Measurements from ENCODE around the gene RILPL2.
A peak's percentile ranks its signal among the peaks of the same experiment; 100 is the strongest.
"Not testable (repeated sequence)": the region's sequence is repeated elsewhere in the genome, so short reads cannot be mapped to it uniquely, and the experiment has no call there.

Gene RILPL2

DNA sequence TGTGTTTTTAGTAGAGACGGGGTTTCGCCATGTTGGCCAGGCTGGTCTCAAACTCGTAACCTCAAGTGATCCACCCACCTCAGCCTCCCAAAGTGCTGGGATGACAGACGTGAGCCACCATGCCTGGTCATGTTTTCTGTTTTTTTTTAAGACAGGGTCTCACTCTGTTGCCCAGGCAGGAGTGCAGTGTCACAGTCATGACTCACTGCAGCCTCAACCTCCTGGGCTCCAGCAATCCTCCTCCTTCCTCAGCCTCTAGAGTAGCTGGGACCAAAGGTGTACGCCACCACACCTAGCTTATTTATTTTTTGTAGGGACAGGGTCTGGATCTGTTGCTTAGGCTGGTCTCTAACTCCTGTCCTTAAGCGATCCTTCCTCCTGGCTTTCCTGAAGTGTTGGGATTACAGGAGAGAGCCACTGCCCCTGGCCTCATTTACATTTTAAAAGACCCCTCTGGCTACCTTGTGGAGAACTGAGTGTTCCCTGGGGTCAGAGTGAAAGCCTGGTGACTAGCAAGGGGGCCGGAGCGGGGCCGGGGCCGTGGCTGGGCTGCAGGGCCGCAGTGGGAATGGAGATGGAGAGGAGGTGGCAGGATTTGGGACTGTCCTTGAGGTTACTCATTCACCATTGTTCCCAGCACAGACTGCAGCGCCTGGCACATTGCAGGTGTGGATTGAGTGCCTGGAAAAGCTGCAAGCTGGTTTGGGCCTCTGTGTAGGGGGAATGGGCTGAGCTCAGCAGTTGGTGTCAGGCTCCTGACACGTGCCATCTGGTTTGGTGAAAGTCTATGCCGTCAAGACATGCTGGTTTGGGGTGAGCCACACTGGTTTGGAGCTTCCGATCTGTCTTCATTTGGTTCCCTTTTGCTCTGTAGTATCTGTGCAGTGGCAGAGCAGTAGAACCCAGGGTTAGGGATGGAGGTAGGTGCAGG is 34.5 kb downstream of the RILPL2 start:
- no peak for DNase-seq

DNA sequence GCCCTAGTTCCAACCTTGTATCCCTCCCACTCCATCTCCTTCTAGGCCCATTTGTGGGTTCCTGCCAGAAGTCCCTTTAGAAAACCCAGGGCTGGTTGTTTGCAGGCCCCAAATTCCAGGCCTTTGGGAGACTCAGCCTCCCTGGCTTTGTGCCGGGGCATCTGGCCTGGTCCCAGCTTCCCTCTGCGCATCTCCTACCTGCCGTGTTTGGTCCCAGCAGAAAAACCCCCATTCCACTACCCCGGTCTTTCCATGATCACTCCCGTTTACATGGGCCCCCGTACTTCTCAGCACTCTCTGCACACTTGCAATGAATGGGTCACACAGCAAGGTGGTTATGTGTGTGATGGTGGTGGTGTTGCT is 37.2 kb downstream of the RILPL2 start:
- no peak for DNase-seq

DNA sequence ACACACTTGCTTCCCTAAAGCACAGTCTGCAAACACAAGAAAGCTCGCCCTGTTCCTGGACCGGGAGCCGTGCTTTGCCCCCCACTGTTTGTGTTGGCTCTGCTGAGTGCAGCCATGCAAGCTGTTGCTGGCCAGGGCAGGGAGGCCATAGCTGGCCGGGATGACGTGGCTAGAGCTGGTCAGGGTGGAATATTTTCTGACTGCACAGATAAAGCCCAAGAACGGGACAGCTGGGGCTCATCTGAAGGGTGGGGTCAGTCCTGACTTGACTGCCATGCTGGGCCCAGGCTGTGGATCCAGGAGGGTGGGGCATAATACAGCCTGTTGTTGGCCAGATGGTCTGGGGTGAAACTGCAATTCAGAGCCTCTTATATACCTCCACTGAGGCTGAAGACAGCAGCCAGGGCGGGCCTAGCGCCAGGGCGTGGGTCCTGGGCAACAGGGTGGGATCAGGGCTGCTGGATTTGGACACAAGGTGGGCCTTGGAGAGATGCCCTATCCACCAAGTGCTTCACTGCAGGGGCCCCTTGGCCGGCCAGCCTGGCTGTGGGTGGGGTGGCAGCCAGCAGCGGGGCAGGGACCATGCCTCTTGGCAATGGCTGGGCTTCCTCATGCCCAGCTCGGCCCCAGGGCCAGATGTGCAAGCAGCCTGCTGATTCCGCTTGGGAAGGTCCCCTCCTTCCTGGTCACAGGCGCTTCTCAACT is 37.8 kb downstream of the RILPL2 start:
- DNase-seq: no peak

DNA sequence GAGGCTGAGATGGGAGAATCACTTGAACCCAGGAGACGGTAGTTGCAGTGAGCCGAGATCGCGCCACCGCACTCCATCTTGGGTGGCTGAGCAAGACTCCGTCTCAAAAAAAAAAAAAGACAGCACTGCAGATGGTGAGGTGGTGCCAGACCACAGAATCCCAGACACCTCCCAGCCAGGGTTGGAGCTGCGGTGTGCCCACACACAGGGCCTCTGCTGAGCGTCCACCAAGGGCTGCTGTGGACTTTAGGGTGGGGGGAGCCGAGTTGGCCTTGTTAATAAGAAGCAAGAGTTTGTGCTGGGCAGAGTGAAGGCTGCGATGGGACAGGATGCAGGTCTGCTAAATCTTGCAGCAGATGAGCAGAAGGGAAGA is 38.3 kb downstream of the RILPL2 start:
- DNase-seq: no peak

DNA sequence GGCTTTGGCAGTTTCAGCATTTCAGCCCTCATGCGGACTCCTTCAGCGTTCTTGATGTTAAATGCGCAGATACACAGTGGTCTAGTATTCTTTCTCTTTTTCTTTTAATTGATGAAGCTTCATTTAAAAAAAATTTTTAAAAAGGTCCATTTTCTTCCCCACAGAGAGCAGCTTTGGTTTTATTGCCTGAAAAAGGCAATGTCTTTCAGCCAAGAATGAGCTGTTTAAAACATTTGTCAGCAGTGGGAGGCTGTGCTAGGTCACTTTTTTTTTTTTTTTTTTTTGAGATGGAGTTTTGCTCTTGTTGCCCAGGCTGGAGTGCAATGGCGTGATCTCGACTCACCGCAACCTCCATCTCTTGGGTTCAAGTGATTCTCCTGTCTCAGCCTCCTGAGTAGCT is 39.1 kb downstream of the RILPL2 start:
- no peak for DNase-seq

DNA sequence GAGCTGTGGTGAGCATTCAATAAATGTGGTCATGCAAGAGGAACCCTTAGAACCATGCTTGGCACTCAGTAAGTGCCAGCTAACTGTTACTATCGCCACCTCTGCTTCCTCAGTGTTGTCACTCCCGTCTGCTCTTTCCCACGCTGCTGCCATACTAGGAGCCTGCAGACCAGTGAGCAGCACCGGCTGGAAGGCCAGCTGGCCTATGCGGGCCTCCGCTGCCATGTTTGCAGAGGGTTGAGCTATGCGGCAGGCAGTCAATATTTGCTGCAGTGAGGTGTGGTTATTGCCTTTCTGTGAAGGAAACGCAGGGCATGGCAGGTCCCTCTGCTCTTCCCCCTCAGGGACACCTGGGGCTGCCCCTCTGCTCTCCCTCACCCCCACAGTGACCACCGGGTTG is 39.5 kb downstream of the RILPL2 start:
- DNase-seq: no peak

DNA sequence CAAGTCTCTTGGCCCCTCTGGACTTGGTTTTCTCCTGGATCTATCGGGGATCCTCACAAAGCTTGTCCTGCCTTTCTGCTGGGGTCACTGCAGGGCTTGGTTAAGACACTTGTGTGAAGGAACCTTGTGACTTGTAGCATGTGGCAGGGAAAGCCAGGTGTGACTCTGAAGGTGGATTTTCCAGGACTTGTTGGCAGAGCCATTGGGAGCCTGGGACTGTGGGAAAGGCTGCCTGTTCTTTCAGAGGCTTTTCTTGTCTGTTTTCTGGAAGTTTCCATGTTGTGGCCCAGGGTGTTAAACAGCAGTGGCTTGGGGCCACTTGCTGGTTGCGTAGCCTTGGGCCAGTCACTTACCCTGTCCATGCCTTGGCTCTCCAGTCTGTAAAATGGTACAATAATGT is 39.9 kb downstream of the RILPL2 start:
- no peak for DNase-seq

DNA sequence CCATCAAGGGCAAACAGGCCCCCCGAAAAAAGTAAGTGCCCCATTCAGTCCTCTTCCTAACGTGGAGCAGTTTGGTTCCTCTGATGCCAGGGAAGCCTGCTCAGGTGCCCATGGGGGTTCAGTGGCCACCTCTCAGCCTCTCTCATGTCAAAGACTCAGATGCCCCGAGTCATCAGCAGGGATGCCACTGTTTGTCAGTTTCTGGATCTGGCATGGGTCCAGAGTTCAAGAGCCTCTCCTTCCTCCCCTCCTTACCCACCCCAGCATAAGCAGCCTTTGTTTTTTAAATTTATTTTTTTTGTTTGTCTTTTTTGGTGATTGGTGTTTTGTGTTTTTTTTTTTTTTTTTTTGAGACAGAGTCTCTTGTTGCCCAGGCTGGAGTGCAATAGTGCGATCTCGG is 41.2 kb downstream of the RILPL2 start:
- DNase-seq: no peak

DNA sequence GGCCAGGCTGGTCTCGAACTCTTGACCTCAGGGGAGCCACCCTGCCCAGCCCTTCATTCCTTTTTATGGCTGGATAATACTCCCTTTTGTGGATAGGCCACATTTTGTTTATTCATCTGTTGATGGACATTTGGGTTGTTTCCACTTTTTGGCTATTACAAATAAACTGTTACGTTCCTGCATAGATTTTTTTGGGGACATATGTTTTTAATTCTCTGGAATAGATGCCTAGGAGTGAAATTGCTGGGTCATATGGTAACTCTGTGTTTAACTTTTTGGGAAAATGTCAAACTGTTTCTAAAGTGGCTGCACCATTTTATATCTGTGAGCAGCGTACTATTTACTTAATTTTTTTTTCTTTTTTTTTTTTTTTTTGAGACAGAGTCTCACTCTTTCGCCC is 42.7 kb downstream of the RILPL2 start:
- DNase-seq: no peak

DNA sequence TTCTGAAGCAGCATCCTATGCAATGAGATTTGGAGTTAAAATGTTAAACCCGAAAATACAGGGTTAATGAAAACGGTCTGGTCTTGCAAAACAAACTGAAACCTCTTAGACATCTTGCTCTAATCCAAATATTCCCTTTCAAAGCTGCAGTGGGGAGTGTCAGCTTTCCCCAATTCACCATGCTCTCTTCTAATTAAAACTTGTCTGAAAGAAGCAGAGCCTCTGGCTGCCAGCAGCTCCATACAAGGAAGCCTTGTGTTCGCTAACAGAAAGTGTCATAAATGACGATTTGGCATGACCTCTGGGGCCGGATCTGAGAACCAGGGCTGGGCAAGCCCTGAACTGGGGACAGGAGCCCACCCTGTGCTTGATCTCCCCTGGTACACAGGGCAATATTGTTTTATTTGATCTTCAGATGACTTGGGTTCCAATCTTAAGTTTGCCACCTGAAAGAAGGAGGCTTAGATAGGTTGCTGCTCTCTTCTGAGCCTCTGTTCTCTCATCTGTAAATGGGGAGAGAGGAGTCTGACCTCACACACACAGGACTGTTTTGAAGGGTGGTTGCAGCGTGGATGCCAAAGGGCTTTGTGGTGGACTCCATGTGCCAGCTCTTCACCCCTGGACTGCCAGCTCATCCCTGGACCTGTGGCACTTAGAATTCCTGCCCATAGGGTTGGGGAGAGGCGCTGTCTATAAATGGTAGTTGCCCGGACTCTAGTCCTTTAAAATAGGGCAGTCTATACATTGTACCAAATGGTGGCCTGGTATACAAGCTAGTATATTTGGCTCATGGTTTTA is 44.7 kb downstream of the RILPL2 start:
- no peak for DNase-seq

DNA sequence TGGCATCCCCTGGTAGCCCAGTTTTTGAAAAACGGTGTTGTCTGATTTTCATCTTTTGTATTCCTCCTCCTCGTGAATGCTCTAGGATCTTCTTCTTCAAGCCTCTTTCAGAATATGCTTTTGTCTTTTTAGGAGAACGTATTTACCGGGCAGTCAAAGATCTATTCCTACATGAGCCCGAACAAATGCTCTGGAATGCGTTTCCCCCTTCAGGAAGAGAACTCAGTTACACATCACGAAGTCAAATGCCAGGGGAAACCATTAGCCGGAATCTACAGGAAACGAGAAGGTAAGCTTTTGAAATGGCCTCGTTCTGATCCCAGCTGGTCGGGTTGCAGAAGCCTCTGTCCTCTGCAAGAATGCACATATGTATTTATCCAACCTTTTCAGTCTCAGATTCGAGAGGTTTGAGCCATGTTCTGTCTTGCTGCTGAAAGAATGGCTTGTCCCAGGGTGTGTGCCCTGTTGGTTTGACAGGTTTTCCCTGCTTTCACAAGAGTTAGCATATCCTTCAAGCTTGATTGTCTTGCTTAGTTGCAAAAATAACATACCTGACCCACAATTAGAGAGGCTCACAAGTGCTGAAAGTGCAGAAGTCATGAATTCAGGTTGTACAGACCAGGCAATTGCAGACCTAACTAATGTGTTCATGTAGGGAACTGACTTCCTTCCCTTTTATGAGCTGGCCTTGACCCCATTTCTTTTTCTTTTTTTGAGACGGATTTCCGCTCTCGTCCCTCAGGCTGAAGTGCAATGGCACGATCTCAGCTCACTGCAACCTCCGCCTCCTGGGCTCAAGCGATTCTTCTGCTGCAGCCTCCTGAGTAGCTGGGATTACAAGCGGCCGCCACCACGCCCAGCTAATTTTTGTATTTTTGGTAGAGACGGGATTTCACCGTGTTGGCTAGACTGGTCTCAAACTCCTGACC is 45.7 kb downstream of the RILPL2 start:
- DNase-seq: no peak

DNA sequence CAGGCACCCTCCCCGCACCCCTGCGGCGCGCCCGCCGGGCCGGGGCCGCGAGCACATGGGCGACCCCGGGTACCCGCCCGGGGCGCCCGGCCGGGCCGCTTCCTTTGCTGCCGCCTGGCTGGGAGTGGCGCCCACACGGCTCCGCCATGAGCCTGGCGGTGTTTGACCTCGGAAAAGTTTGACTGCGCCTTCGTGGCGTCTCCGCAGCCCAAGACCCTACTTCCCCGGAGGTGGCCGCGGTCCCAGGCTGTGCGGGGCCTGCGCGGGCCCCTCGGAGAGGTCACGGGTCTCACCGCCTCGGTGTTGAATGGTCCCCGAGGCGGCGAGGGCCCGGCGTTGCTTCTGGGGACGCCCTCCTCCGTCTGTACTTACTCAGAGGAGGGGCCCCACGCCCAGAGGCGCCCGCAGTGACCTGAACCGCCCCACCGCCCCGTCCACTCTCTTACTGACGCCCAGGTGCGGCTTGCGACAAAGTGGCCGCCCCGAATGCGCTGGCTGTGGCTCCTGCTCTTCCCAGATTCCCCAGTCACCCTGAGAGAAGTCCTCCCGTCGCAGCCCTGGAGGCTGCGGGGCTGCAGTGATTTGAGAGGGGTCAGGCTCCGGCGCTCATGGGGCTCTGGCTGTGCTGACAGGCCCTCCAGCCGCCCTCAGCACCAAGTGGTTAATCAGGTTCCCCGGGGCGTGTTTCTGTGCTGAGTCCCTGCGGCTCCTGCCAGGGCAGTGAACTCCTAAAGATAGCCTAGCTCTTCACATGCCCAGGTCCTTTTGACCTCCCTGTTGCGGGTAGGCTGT is 46.7 kb downstream of the RILPL2 start:
- DNase-seq: no peak

DNA sequence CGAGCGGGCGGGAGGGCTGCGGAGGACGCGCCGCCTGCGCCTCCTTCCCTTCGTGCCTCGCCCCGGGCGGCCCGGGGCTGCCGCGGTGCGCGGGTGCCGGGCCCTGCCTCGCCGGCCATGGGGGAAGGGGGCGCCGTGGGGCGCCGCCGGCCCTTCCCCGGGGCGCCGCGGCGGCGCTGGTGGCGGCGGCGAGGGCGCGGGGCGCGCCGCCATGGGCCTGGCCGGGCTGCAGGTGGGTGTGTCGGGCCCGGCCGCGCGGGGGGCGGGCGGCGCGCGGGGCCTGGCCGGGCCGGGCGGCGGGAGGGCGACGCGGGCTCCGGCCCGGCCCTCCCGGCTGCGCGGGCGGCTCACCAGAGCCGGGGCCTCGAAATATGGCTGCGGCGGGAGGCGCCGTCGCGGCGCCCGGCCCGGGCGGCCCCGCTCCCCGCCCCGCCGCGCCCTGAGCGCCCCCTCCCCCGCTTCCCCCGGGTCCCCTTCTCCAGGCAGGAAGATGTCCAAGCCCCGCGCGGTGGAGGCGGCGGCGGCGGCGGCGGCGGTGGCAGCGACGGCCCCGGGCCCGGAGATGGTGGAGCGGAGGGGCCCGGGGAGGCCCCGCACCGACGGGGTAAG is 47.4 kb downstream of the RILPL2 start:
- DNase-seq: peak in 1 of 2 experiments; percentile 3

DNA sequence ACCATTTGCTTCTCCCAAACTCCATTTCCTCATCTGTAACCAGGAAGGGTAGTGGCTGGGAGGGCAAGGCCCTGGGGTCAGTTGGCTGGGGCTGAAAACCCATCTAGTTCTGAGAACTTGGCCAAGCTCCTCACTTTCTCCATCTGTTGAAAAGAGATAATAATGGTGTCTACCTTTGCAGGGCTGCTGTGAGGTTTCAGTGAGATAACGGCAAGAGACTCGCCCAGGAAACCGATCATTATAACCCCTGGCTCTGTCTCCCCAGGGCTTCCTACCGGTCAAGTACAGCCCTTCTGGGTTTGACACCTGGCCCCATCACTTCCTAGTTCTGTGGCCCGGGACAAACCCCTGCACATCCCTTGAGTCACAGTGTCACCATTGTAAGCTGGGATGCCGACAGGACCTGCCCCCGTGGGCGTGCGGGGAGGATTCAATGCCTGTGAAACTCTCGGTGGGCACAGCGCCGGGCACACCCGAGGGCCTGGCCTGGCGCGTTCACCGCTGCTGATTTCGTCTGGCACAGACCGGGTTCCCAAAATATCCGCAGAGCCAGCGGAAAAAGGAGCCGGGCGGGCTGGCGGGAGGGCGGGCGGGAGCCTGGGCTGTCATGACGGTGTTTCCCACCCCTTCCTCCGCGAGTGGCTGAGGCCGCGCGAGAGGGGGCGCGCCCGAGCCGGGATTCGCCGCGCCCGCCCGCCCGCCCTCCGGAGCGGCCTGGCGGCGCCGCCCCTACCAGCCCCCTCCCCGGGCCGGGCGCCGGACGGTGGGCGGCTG is 48.1 kb downstream of the RILPL2 start:
- peak; percentile 43 to 69 for DNase-seq

DNA sequence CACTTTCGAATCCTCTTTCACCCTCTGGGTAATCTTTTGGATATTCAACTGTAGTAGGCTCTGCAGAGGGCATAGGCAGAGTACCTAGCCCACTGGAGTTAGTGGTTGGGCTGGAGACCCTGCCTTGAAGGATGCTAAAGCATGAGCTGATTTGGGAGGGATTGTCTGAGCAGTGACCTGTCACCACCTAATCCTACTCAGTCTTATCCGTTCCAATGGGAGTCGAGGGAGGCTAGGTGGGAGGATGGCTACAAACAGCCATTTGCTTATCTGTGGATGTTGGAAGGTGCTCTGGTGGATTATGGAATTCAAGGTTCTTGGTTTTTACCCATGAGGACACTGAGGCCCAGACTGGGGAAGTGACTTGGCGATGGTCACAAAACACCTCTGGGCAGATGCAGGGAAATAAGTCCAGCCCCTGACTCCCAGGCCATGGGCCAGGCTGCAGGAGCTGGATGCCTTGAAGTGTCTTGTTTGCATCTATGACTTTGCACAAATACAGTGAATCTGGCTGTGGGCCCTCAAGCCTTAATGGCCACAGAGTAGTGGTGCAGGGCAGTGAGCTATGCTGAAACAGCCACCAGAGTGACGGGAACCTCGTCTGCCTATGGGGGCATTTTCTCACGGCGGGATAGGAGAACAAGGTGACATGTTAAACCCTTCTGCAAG is 48.8 kb downstream of the RILPL2 start:
- peak in 1 of 2 experiments; percentile 12 for DNase-seq

DNA sequence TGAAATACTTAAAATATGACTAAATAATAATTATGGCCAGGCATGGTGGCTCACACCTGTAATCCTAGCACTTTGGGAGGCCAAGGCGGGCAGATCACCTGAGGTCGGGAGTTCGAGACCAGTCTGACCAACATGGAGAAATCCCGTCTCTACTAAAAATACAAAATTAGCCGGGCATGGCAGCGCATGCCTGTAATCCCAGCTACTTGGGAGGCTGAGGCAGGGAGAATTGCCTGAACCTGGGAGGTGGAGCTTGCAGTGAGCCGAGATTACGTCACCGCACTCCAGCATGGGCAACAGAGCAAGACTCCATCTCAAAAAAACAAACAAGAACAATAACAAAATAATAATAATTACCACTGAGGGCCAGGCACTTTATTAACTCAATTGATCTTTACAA is 50.9 kb downstream of the RILPL2 start:
- DNase-seq: not testable (repeated sequence)

DNA sequence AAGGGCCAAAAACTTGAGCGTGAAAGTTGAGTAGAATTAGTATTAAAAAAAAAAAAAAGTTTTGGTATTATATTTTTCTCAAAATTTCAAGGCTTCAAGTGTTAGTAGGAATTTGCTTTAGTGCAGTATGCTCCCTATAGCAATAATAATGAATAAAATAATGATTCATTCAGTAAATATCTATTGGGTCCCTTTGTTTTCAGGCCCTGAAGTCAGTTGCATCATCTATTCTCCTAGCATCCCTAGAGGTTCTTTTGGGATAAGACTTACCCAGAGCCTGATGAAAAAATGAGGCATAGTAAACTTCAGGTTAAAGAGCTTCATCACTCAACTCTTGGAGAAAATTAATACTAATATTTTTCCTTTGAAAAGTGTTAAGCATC is 51.5 kb downstream of the RILPL2 start:
- no peak for DNase-seq

DNA sequence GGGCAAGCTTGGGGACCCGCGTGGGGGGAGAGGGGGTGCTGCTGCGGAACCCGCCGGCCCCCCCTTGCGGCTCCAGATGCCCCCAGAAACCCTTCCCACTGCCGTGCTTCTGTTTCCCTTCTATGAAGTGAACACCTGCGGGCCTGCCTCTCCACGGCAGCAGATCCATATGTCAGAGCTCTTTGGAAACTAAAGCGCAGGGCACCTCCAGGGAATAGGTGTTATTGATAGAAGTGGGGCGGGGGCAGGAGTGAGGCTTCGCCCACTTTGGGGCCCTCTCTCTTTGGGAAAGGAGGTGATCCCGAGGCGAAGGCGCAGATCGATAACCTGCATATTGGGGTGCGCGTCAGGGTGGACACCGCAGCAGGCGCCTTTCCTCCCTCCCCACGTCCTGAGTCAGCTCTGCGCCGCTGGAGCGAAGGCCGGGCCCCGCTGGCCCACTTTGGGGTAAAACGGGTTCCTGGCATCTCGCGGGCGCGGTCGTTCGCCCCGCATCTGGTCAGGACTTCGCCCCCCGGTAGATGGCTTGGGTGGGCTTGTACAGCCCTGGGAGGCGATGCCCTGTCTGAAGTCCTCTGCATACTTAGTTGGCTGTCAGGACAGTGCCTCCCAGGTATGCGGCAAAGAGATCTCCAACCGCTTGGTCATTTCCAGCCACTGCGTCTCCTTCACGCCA is 52.0 kb downstream of the RILPL2 start:
- peak in 1 of 2 experiments; percentile 29 for DNase-seq

DNA sequence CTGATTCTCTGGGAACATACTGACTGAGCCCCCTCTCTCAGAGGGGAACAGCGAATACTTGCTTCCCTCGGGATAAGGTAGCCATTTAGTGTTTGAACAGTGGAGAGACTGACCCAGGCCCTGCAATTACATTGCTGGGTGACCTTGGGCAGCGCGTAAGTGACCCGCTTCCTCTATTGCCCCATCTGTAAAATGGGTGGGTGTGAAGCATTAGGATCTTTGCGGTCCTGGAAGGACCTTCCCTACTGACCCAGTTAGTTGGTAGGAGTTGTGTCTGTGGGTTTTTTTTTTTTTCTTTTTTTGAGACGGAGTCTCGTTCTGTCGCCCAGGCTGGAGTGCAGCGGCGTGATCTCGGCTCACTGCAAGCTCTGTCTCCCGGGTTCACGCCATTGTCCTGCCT is 53.8 kb downstream of the RILPL2 start:
- DNase-seq: no peak
